Islet of Langerhans (tissue), 1 donor: ENCODE results near the gene TNFAIP8L3.
A peak's percentile ranks its signal among the peaks of the same experiment; 100 is the strongest.
"Not testable (repeated sequence)": the region's sequence is repeated elsewhere in the genome, so short reads cannot be mapped to it uniquely, and the experiment has no call there.

ENCODE experiments used
- FAIRE-seq: peaks from one replicate; lab custom pipeline; 2011; peaks lifted over from hg19 to GRCh38; lab: Jason Lieb, UNC

Gene TNFAIP8L3

GRCh38 chr15:51094606-51095569, at the start of gene TNFAIP8L3:
Gene TNFAIP8L3, minus strand, starts transcription at chr15:51094906. Its CDS starts 311 bp downstream, at chr15:51094595.
- no peak for FAIRE-seq

GRCh38 chr15:51144021-51144532, 49.4 kb upstream of the TNFAIP8L3 start:
- no peak for FAIRE-seq

- not testable (repeated sequence) for FAIRE-seq
Measured at GRCh38 chr15:51140347-51140746, 45.6 kb upstream of the TNFAIP8L3 start.

GRCh38 chr15:51139091-51139490, 44.4 kb upstream of the TNFAIP8L3 start:
- no peak for FAIRE-seq

GRCh38 chr15:51137880-51138430, 43.2 kb upstream of the TNFAIP8L3 start:
- no peak for FAIRE-seq

- FAIRE-seq, result no peak
Measured at GRCh38 chr15:51137024-51137423, 42.3 kb upstream of the TNFAIP8L3 start.

GRCh38 chr15:51135276-51135675, 40.6 kb upstream of the TNFAIP8L3 start:
- no peak for FAIRE-seq

- no peak for FAIRE-seq
Measured at GRCh38 chr15:51134416-51135199, 39.9 kb upstream of the TNFAIP8L3 start.

GRCh38 chr15:51133140-51133765, 38.5 kb upstream of the TNFAIP8L3 start:
- no peak for FAIRE-seq

GRCh38 chr15:51132384-51133139, 37.9 kb upstream of the TNFAIP8L3 start:
- no peak for FAIRE-seq

- no peak for FAIRE-seq
Measured at GRCh38 chr15:51131596-51132290, 37.0 kb upstream of the TNFAIP8L3 start.

GRCh38 chr15:51130344-51130743, 35.6 kb upstream of the TNFAIP8L3 start:
- no peak for FAIRE-seq

- no peak for FAIRE-seq
Measured at GRCh38 chr15:51129535-51130188, 35.0 kb upstream of the TNFAIP8L3 start.

- no peak for FAIRE-seq
Measured at GRCh38 chr15:51128701-51129100, 34.0 kb upstream of the TNFAIP8L3 start.

- FAIRE-seq, result no peak
Measured at GRCh38 chr15:51126842-51127241, 32.1 kb upstream of the TNFAIP8L3 start.

- peak; percentile 13 for FAIRE-seq
Measured at GRCh38 chr15:51123002-51123401, 28.3 kb upstream of the TNFAIP8L3 start.

- no peak for FAIRE-seq
Measured at GRCh38 chr15:51121631-51122225, 27.0 kb upstream of the TNFAIP8L3 start.

- no peak for FAIRE-seq
Measured at GRCh38 chr15:51121118-51121517, 26.4 kb upstream of the TNFAIP8L3 start.

- FAIRE-seq, result no peak
Measured at GRCh38 chr15:51119120-51119519, 24.4 kb upstream of the TNFAIP8L3 start.

- FAIRE-seq, result no peak
Measured at GRCh38 chr15:51117270-51117669, 22.6 kb upstream of the TNFAIP8L3 start.
